ENCODE results near the gene LCP1. TPM values are rescaled to one million over a fixed set of nuclear protein-coding genes. Genes with fewer than 3 reads are reported as not detected.

LCP1 gene
- total RNA-seq, 1 experiment from 2014 or later = 32.1 TPM

DNA sequence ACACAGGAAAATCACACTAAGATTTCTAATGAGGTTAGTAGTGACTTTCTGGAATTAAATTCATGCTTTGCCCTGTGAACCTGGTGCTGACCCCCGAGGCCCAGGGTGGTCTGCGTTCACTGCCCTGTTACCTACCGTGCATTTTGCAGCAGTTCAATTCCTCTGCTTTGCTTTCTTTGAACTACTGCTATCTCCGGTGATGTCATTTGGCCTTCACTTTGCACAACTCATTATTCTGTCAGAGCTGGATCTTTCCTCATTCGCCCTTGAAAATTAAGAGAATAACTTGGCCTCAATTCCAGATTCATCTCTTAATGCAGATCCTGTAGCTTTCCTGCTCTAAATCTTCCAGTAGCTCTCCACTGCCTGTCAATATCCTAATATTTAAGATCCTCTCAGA lies 21.0 kb upstream of the LCP1 start:
- Histone ChIP-seq H3K27me3 (replicated peaks; ENCODE audit: control insufficient read depth, insufficient read depth, low read length) (no peaks in the 10 kb centered on the region), H3K4me1 (no peaks in the 10 kb centered on the region), H3K36me3 (ENCODE audit: control insufficient read depth, insufficient read depth, low read length) (no peaks in the 10 kb centered on the region), H3K4me3 (ENCODE audit: low read depth, low read length) (no peak overlapping the region), H3K9me3 (no peaks in the 10 kb centered on the region)
- TF ChIP-seq, protein P1, sequence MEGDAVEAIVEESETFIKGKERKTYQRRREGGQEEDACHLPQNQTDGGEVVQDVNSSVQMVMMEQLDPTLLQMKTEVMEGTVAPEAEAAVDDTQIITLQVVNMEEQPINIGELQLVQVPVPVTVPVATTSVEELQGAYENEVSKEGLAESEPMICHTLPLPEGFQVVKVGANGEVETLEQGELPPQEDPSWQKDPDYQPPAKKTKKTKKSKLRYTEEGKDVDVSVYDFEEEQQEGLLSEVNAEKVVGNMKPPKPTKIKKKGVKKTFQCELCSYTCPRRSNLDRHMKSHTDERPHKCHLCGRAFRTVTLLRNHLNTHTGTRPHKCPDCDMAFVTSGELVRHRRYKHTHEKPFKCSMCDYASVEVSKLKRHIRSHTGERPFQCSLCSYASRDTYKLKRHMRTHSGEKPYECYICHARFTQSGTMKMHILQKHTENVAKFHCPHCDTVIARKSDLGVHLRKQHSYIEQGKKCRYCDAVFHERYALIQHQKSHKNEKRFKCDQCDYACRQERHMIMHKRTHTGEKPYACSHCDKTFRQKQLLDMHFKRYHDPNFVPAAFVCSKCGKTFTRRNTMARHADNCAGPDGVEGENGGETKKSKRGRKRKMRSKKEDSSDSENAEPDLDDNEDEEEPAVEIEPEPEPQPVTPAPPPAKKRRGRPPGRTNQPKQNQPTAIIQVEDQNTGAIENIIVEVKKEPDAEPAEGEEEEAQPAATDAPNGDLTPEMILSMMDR (IDR thresholded peaks at IDR 0.05; ENCODE audit: insufficient read depth in 1 of 2, low read depth in 1 of 2, low read length in 1 of 2, severe bottlenecking in 1 of 2, unreplicated experiment in 1 of 2) = no peak
- no peaks in the 10 kb centered on the region for H3K27me3 Mint-ChIP-seq (ENCODE audit: insufficient read depth, unreplicated experiment)
- H3K27ac Mint-ChIP-seq (ENCODE audit: unreplicated experiment) = no peak overlapping the region
- ChIA-PET POLR2A (no interaction called here), CTCF (no interaction called here)
- intact Hi-C loops (cut with micrococcal nuclease; ENCODE audit: unreplicated experiment) = no loop called here
- no peak for DNase-seq
- H3K4me1 Mint-ChIP-seq (ENCODE audit: low read depth, unreplicated experiment) = peaks cover 7% of the 10 kb centered on the region
- no TSS peak for BruUV-seq (replicated peaks)
- H3K9me3 Mint-ChIP-seq (ENCODE audit: unreplicated experiment) = no peaks in the 10 kb centered on the region
- no peaks in the 10 kb centered on the region for H3K36me3 Mint-ChIP-seq (ENCODE audit: insufficient read depth, unreplicated experiment)
- no peak overlapping the region for H3K4me3 Mint-ChIP-seq (ENCODE audit: unreplicated experiment)

DNA sequence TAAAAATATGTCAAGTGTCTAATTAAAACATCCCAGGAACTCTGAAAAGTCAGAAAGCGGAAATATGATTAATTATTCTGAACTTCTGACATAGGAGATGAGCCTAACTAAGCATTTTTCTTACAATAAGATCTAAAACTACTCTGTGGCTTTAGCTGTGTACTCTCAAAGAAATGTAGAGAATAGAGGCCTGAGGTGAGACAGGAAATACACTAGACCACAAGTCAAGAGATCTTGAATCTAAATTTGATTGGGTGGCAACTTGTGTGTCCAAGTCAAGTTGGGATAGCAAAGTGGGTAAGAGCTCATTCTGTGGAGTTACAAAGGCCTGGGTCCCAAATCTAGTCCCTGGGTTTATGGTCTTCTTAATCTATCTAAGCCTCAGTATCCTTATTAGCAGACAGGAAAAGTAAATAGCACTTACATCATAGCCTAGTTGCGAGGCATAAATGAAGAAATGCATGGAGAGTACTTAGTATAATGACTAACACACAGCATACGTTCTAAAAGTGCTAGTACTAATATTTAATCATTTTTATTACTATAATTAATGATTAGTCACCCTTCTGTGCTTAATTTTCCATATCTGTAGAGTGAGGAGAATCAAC lies 20.3 kb upstream of the LCP1 start:
- ChIA-PET POLR2A (no interaction called here), CTCF (no interaction called here)
- H3K4me3 ChIP-seq (ENCODE audit: low read depth, low read length) = no peak overlapping the region
- Mint-ChIP-seq H3K4me1 (ENCODE audit: low read depth, unreplicated experiment) (peaks cover 7% of the 10 kb centered on the region), H3K9me3 (ENCODE audit: unreplicated experiment) (no peaks in the 10 kb centered on the region), H3K27ac (ENCODE audit: unreplicated experiment) (no peak overlapping the region), H3K36me3 (ENCODE audit: insufficient read depth, unreplicated experiment) (no peaks in the 10 kb centered on the region), H3K4me3 (ENCODE audit: unreplicated experiment) (no peak overlapping the region), H3K27me3 (ENCODE audit: insufficient read depth, unreplicated experiment) (no peaks in the 10 kb centered on the region)
- no peaks in the 10 kb centered on the region for H3K9me3 ChIP-seq
- H3K4me1 ChIP-seq = no peaks in the 10 kb centered on the region
- no peaks in the 10 kb centered on the region for H3K27me3 ChIP-seq (replicated peaks; ENCODE audit: control insufficient read depth, insufficient read depth, low read length)
- intact Hi-C loops (cut with micrococcal nuclease; ENCODE audit: unreplicated experiment) = no loop called here
- TF ChIP-seq, protein P1 (IDR thresholded peaks at IDR 0.05; ENCODE audit: insufficient read depth in 1 of 2, low read depth in 1 of 2, low read length in 1 of 2, severe bottlenecking in 1 of 2, unreplicated experiment in 1 of 2) = no peak
- DNase-seq = no peak
- no TSS peak for BruUV-seq (replicated peaks)
- no peaks in the 10 kb centered on the region for H3K36me3 ChIP-seq (ENCODE audit: control insufficient read depth, insufficient read depth, low read length)

DNA sequence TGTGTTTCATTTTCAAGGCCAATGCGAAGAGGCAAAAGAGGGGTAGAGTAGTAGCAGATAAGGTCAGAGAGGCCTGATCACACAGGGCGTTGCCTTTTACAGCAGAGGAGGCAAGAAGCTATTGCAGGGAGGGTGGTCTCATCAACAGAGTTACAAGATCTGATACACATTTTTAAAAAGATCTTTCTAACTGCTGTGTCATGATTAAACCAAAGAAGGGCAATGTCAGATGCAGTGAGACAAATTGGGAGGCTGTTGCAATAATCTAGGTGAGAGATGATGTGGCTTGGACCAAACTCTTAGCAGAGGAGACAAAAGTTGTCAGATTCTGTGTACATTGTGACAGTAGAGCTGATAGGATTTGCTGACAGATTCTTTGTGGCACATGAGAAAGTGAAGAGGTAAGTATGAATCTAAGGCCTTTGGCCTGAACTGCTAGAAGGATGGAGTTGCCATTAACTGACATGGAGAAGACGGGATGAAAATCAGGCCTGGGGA lies 16.8 kb upstream of the LCP1 start:
- TF ChIP-seq, protein P1 (IDR thresholded peaks at IDR 0.05; ENCODE audit: insufficient read depth in 1 of 2, low read depth in 1 of 2, low read length in 1 of 2, severe bottlenecking in 1 of 2, unreplicated experiment in 1 of 2) = no peak
- Mint-ChIP-seq H3K9me3 (ENCODE audit: unreplicated experiment) (no peaks in the 10 kb centered on the region), H3K4me1 (ENCODE audit: low read depth, unreplicated experiment) (no peaks in the 10 kb centered on the region), H3K27ac (ENCODE audit: unreplicated experiment) (no peak overlapping the region), H3K4me3 (ENCODE audit: unreplicated experiment) (no peak overlapping the region), H3K27me3 (ENCODE audit: insufficient read depth, unreplicated experiment) (peaks cover 2% of the 10 kb centered on the region), H3K36me3 (ENCODE audit: insufficient read depth, unreplicated experiment) (no peaks in the 10 kb centered on the region)
- no peak overlapping the region for H3K4me3 ChIP-seq (ENCODE audit: low read depth, low read length)
- DNase-seq = no peak
- CTCF ChIA-PET = no interaction called here
- H3K9me3 ChIP-seq = no peaks in the 10 kb centered on the region
- no peaks in the 10 kb centered on the region for H3K4me1 ChIP-seq
- intact Hi-C loops (cut with micrococcal nuclease; ENCODE audit: unreplicated experiment) = no loop called here
- no peaks in the 10 kb centered on the region for H3K27me3 ChIP-seq (replicated peaks; ENCODE audit: control insufficient read depth, insufficient read depth, low read length)
- H3K36me3 ChIP-seq (ENCODE audit: control insufficient read depth, insufficient read depth, low read length) = no peaks in the 10 kb centered on the region
- POLR2A ChIA-PET = no interaction called here
- no TSS peak for BruUV-seq (replicated peaks)
